HG02759 (cell line): ENCODE data around the gene SYT12.
"Not testable (repeated sequence)": the region's sequence is repeated elsewhere in the genome, so short reads cannot be mapped to it uniquely, and the experiment has no call there.

Source experiments
- ATAC-seq: cut with Tn5 transposase; IDR thresholded peaks from one replicate; pipeline ENCODE4 v1.9.1; 2021; ENCODE audit warnings: mild to moderate bottlenecking, moderate library complexity; ENCODE audit not compliant: unreplicated experiment

The SYT12 gene

GRCh38 chr11:66992041-66992440 is 30.9 kb upstream of the SYT12 start:
- no peak for ATAC-seq

GRCh38 chr11:66996609-66997273 is 26.2 kb upstream of the SYT12 start:
- ATAC-seq, result no peak

GRCh38 chr11:66999555-66999954 is 23.4 kb upstream of the SYT12 start:
- no peak for ATAC-seq

- ATAC-seq, result no peak
These were observed 21.6 kb upstream of the SYT12 start for GRCh38 chr11:67001332-67001731.

GRCh38 chr11:67002297-67002913 is 20.5 kb upstream of the SYT12 start:
- ATAC-seq, result no peak

GRCh38 chr11:67002921-67003411 is 20.0 kb upstream of the SYT12 start:
- ATAC-seq, result no peak

- ATAC-seq, result not testable (repeated sequence)
These were observed 17.7 kb upstream of the SYT12 start for GRCh38 chr11:67005200-67005599.

- ATAC-seq, result no peak
These were observed 16.7 kb upstream of the SYT12 start for GRCh38 chr11:67006029-67006884.

- ATAC-seq, result no peak
These were observed 15.8 kb upstream of the SYT12 start for GRCh38 chr11:67007126-67007525.

GRCh38 chr11:67010296-67010905 is 12.5 kb upstream of the SYT12 start:
- ATAC-seq, result no peak

- no peak for ATAC-seq
These were observed 9.4 kb upstream of the SYT12 start for GRCh38 chr11:67013511-67014045.

GRCh38 chr11:67014343-67014742 is 8.6 kb upstream of the SYT12 start:
- ATAC-seq, result no peak

- no peak for ATAC-seq
These were observed 7.9 kb upstream of the SYT12 start for GRCh38 chr11:67015048-67015447.

- ATAC-seq, result no peak
These were observed 6.4 kb upstream of the SYT12 start for GRCh38 chr11:67016550-67016949.

GRCh38 chr11:67020949-67021348 is 2.0 kb upstream of the SYT12 start:
- no peak for ATAC-seq

- no peak for ATAC-seq
These were observed 497 bp upstream of the SYT12 start for GRCh38 chr11:67022341-67022933.

GRCh38 chr11:67023957-67024353 is 1.0 kb downstream of the SYT12 start:
- no peak for ATAC-seq

GRCh38 chr11:67024410-67024809 is 1.5 kb downstream of the SYT12 start:
- no peak for ATAC-seq

GRCh38 chr11:67024966-67025365 is 2.0 kb downstream of the SYT12 start:
- ATAC-seq, result no peak

- no peak for ATAC-seq
These were observed 2.8 kb downstream of the SYT12 start for GRCh38 chr11:67025750-67026149.

GRCh38 chr11:67026941-67027340 is 4.0 kb downstream of the SYT12 start:
- no peak for ATAC-seq
